HFFc6 (cell line): ENCODE measurements around the gene NUP50. TPM values are rescaled to one million over a fixed set of nuclear protein-coding genes. Genes with fewer than 3 reads are reported as not detected.

ENCODE experiments used
- DNase-seq: peaks from one replicate; pipeline ENCODE4 v3.0.0-alpha.2; 2018
- H3K27ac Mint-ChIP-seq: 2 replicates; pipeline ENCODE4 v1.8.0; 2020; ENCODE audit warnings: mild to moderate bottlenecking, mixed read lengths
- H3K27me3 Mint-ChIP-seq: 2 replicates; pipeline ENCODE4 v1.8.0; 2021; ENCODE audit warnings: mild to moderate bottlenecking, moderate library complexity, mixed read lengths; ENCODE audit not compliant: insufficient read depth
- H3K36me3 Mint-ChIP-seq: 2 replicates; pipeline ENCODE4 v1.8.0; 2021; ENCODE audit warnings: low read depth, mixed read lengths
- H3K4me1 Mint-ChIP-seq: 2 replicates; pipeline ENCODE4 v1.8.0; 2020; ENCODE audit warnings: low read depth, mixed read lengths
- H3K4me3 Mint-ChIP-seq: 2 replicates; pipeline ENCODE4 v1.8.0; 2020; ENCODE audit warnings: mild to moderate bottlenecking, moderate library complexity, mixed read lengths
- H3K9me3 Mint-ChIP-seq: 2 replicates; pipeline ENCODE4 v1.8.0; 2020; ENCODE audit warnings: mild to moderate bottlenecking, mixed read lengths
- CTCF ChIP-seq: fragments of 200-600 bp; sonication (generic); IDR thresholded peaks from 2 replicates; pipeline ENCODE4 v1.5.0; 2021; ENCODE audit warnings: antibody characterized with exemption, mild to moderate bottlenecking
- total RNA-seq, 6 experiments: library from RNA; stranded (reverse); fragmentation: NEBNext Ultra II Directional; extraction: Animal tissue kit (Norgen Biotek cat#: 25700); gene quantifications; 2 replicates in 1 of 6; 3 replicates in 5 of 6; pipeline ENCODE4 v1.2.3, GENCODE V29; 2021

Gene NUP50
- total RNA-seq, 6 experiments from 2014 or later: 44.3 to 63.0 (median 56.6) TPM

- H3K36me3 Mint-ChIP-seq: peaks cover 60% of the 10 kb centered on the region
- H3K4me3 Mint-ChIP-seq: no peak overlapping the region
- H3K27ac Mint-ChIP-seq: no peak overlapping the region
- DNase-seq: no peak
- peaks cover 18% of the 10 kb centered on the region for H3K4me1 Mint-ChIP-seq
- TF ChIP-seq CTCF: no peak
- no peaks in the 10 kb centered on the region for H3K27me3 Mint-ChIP-seq
- H3K9me3 Mint-ChIP-seq: no peaks in the 10 kb centered on the region
Observed at GRCh38 chr22:45171830-45172229, 8.1 kb downstream of the NUP50 start.

- no peaks in the 10 kb centered on the region for H3K27me3 Mint-ChIP-seq
- H3K9me3 Mint-ChIP-seq: no peaks in the 10 kb centered on the region
- TF ChIP-seq CTCF: no peak
- H3K36me3 Mint-ChIP-seq: peaks cover 61% of the 10 kb centered on the region
- no peak overlapping the region for H3K27ac Mint-ChIP-seq
- H3K4me1 Mint-ChIP-seq: peaks cover 18% of the 10 kb centered on the region
- no peak for DNase-seq
- no peak overlapping the region for H3K4me3 Mint-ChIP-seq
Observed at GRCh38 chr22:45172881-45173585, 9.3 kb downstream of the NUP50 start.

GRCh38 chr22:45179276-45180049 lies 15.7 kb downstream of the NUP50 start:
- Mint-ChIP-seq H3K9me3 (no peaks in the 10 kb centered on the region), H3K27ac (no peak overlapping the region), H3K36me3 (peaks cover 25% of the 10 kb centered on the region), H3K27me3 (no peaks in the 10 kb centered on the region; the same call in 1 of the 2 replicates), H3K4me1 (peaks cover 10% of the 10 kb centered on the region; the same call in 1 of the 2 replicates), H3K4me3 (no peak overlapping the region)
- no peak for TF ChIP-seq CTCF
- no peak for DNase-seq

GRCh38 chr22:45180146-45180679 lies 16.5 kb downstream of the NUP50 start:
- peaks cover 4% of the 10 kb centered on the region; the same call in 1 of the 2 replicates for H3K4me1 Mint-ChIP-seq

More at GRCh38 chr22:45180146-45180679, 16.5 kb downstream of the NUP50 start:
- Mint-ChIP-seq H3K4me3 (no peak overlapping the region), H3K27ac (no peak overlapping the region), H3K27me3 (no peaks in the 10 kb centered on the region; the same call in 1 of the 2 replicates), H3K9me3 (no peaks in the 10 kb centered on the region), H3K36me3 (peaks cover 19% of the 10 kb centered on the region)
- no peak for TF ChIP-seq CTCF
- DNase-seq: no peak
